Neuron (in vitro differentiated cells): ENCODE results near the gene PAPLN.
"Not testable (repeated sequence)": the region's sequence is repeated elsewhere in the genome, so short reads cannot be mapped to it uniquely, and the experiment has no call there.

ENCODE experiments used
- H2AFZ ChIP-seq: one replicate; pipeline ENCODE4 v1.6.1; 2013; ENCODE audit warnings: low read depth, mild to moderate bottlenecking, inconsistent platforms, low read length, moderate library complexity
- H3K27me3 ChIP-seq: one replicate; pipeline ENCODE4 v1.6.1; 2013; ENCODE audit warnings: low read length; ENCODE audit not compliant: insufficient read depth
- H3K36me3 ChIP-seq: one replicate; pipeline ENCODE4 v1.6.1; 2013; ENCODE audit warnings: low read length; ENCODE audit not compliant: insufficient read depth
- H3K4me1 ChIP-seq: one replicate; pipeline ENCODE4 v1.6.1; 2013; ENCODE audit warnings: low read length; ENCODE audit not compliant: insufficient read depth
- H3K4me3 ChIP-seq: 2 replicates; pipeline ENCODE4 v1.5.1; 2013; ENCODE audit warnings: mild to moderate bottlenecking, low read length, moderate library complexity
- H3K9me3 ChIP-seq: one replicate; pipeline ENCODE4 v1.6.1; 2013; ENCODE audit warnings: low read length

Gene PAPLN

DNA sequence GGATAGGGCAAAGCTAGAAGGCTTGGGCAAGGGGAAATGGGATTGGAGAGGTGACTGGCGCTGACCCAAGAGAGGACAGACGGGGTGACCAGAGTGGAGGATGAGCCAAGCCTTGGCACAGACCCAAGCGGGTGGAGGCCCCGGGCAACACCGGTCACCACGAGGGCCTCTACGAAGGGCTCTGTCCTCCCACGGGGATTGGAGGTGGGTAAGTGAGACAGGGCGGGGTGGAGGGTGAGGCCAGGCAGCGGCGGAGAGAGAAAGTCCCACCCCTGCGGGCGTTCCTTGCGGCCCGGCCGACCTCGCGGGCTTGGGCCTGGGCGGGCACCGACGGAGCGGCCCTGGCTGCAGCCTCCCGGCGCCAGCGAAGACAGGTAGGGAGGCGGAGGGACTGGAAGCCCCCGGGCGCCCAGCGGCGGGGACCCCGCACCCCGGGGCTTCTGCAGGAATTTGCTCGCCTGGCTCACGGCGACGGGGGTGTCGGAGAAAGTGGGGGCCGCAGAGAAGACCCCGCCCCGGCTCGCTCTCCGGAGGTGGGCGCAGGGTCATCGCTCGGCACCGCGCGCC lies at the start of gene PAPLN:
Gene PAPLN, plus strand, starts transcription at position 288 of the 567 bp plus-strand sequence. CDS start 2,273 bp downstream, outside the sequence.
- Histone ChIP-seq H3K36me3 (no peaks in the 10 kb centered on the region), H3K4me1 (peaks cover 41% of the 10 kb centered on the region), H2AFZ (peak within 1 kb of the TSS; percentile 9), H3K4me3 (peak within 1 kb of the TSS; percentile 14), H3K27me3 (no peaks in the 10 kb centered on the region), H3K9me3 (no peaks in the 10 kb centered on the region)

GRCh38 chr14:73188501-73188911 lies 48.8 kb upstream of the PAPLN start:
- Histone ChIP-seq H2AFZ (no peak overlapping the region), H3K36me3 (peaks cover 49% of the 10 kb centered on the region), H3K27me3 (no peaks in the 10 kb centered on the region), H3K4me1 (no peaks in the 10 kb centered on the region), H3K9me3 (peaks cover 4% of the 10 kb centered on the region), H3K4me3 (no peak overlapping the region)

DNA sequence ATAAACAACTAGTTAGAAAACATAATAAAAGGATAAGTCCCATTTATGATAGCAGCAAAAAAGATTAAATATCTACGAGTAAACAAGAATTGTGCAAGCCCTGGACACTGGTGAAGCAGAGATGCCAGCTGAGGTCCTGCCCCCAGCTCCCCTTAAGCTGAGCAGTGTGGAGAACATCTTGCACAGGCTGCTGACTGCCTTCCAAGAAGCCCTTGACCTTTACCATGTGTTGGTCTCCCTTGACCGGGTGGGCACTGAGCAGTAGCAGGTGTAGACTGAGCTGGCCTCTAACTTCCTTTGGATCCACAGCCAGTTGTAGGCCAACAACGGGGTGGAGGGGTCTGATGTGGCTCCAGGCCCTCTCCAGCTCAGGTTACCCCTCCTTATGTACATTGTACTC lies 47.7 kb upstream of the PAPLN start:
- Histone ChIP-seq H3K4me3 (no peak overlapping the region), H3K4me1 (no peaks in the 10 kb centered on the region), H3K27me3 (no peaks in the 10 kb centered on the region), H3K36me3 (peaks cover 58% of the 10 kb centered on the region), H3K9me3 (peaks cover 4% of the 10 kb centered on the region), H2AFZ (no peak overlapping the region)

- no peak overlapping the region for H3K4me3 ChIP-seq
- H3K27me3 ChIP-seq, result no peaks in the 10 kb centered on the region
- peaks cover 68% of the 10 kb centered on the region for H3K36me3 ChIP-seq
- H3K9me3 ChIP-seq, result peaks cover 4% of the 10 kb centered on the region
- H3K4me1 ChIP-seq, result no peaks in the 10 kb centered on the region
- H2AFZ ChIP-seq, result no peak overlapping the region
These were observed 45.9 kb upstream of the PAPLN start for GRCh38 chr14:73191441-73191840.

GRCh38 chr14:73194306-73194705 lies 43.0 kb upstream of the PAPLN start:
- H2AFZ ChIP-seq, H3K27me3 ChIP-seq, H3K9me3 ChIP-seq, H3K4me3 ChIP-seq: not testable (repeated sequence)
- Histone ChIP-seq H3K4me1 (peaks cover 14% of the 10 kb centered on the region), H3K36me3 (peaks cover 61% of the 10 kb centered on the region)

- Histone ChIP-seq H3K9me3 (no peaks in the 10 kb centered on the region), H2AFZ (no peak overlapping the region), H3K4me3 (no peak overlapping the region), H3K27me3 (no peaks in the 10 kb centered on the region), H3K4me1 (peaks cover 14% of the 10 kb centered on the region), H3K36me3 (peaks cover 55% of the 10 kb centered on the region)
These were observed 39.1 kb upstream of the PAPLN start for GRCh38 chr14:73198253-73198652.

DNA sequence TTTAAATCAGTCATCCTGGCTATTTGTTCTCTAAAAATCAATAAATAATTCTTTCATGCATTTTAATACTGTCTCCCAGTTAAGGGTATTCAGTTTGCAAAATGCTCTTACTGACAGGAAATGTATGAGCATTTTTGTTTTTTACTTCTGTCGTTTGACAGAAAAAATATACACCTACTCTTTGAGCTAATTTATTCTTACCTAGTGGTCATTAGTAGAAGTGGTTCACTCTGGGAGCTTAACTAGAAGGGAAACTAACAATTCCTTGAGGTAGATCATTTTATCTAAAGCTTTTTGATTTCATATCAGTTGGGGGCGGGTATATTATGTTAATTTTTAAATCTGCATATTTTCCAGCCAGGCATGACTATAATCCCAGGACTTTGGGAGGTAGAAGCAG lies 33.8 kb upstream of the PAPLN start:
- H2AFZ ChIP-seq, result no peak overlapping the region
- peaks cover 71% of the 10 kb centered on the region for H3K36me3 ChIP-seq
- H3K27me3 ChIP-seq, result no peaks in the 10 kb centered on the region
- peaks cover 3% of the 10 kb centered on the region for H3K4me1 ChIP-seq
- H3K4me3 ChIP-seq, result no peak overlapping the region
- peaks cover 17% of the 10 kb centered on the region for H3K9me3 ChIP-seq

DNA sequence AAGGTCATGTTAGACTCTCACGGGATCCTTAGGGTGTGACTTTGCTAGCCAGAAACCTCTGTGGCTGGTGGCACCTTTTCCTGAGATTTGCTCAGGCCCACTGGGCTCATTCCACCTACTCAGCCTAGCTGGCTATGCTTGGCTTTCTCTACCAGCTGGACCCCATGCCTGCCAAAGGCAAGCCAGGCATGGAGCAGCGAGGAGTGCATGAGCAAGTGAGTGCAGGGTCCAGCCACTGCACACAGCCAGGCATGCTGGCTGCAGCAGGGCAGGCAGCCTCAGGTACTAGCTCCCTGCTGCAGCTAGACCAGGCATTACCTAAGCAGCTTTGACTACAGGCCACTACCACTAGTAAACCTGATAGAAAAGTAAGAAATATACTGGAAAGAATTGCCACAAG lies 29.7 kb upstream of the PAPLN start:
- no peak overlapping the region for H3K4me3 ChIP-seq

DNA sequence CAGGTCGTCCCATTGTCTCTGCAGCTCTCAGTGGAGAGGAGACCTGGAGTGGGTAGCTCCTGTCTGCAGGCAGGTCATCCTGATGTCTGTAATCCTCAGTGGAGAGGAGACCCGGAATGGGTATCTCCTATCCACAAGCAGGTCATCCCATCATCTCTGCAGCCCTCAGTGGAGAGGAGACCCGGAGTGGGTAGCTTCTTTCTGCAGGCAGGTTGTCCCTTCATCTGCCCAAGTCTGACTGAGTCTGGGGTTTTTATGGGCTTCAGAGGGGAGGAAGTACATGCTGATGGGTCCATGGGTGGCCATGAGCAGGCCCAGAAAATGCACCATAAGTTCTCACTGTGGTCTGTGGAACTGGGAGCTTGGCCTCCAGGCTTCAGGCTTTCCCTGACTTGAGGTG lies 28.9 kb upstream of the PAPLN start:
- peaks cover 74% of the 10 kb centered on the region for H3K36me3 ChIP-seq
- no peak overlapping the region for H2AFZ ChIP-seq
- H3K9me3 ChIP-seq, result peaks cover 25% of the 10 kb centered on the region
- no peaks in the 10 kb centered on the region for H3K27me3 ChIP-seq
- H3K4me3 ChIP-seq, result no peak overlapping the region
- no peaks in the 10 kb centered on the region for H3K4me1 ChIP-seq

More for the DNA sequence above, 29.7 kb upstream of the PAPLN start:
- no peak overlapping the region for H2AFZ ChIP-seq
- H3K4me1 ChIP-seq, result no peaks in the 10 kb centered on the region
- peaks cover 69% of the 10 kb centered on the region for H3K36me3 ChIP-seq
- no peaks in the 10 kb centered on the region for H3K27me3 ChIP-seq
- H3K9me3 ChIP-seq, result peaks cover 25% of the 10 kb centered on the region

- no peaks in the 10 kb centered on the region for H3K4me1 ChIP-seq
- H2AFZ ChIP-seq, result no peak overlapping the region
- peaks cover 73% of the 10 kb centered on the region for H3K36me3 ChIP-seq
- H3K4me3 ChIP-seq, result no peak overlapping the region
- peaks cover 25% of the 10 kb centered on the region for H3K9me3 ChIP-seq
- no peaks in the 10 kb centered on the region for H3K27me3 ChIP-seq
These were observed 28.5 kb upstream of the PAPLN start for GRCh38 chr14:73208846-73209245.

DNA sequence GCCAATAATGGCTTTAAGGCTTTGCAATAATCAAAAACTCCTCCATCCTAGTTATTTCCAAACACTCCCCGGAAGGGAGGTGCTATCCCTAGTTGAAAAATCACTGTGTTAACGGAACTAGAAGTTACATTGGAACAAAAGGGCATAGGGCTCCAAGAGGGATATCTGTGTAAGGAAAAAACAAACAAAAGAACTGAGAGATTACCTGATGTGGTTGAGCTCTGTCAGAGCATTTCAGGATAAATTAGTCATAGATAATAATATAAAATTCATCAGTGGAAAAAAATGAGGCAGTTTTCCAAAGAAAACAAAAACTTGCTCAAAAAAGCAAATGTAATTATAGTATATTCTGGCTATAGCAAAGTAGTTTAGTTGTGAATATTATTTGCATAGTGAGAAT lies 27.4 kb upstream of the PAPLN start:
- Histone ChIP-seq H2AFZ (no peak overlapping the region), H3K27me3 (no peaks in the 10 kb centered on the region), H3K9me3 (peaks cover 25% of the 10 kb centered on the region), H3K36me3 (peaks cover 71% of the 10 kb centered on the region), H3K4me1 (no peaks in the 10 kb centered on the region), H3K4me3 (no peak overlapping the region)

DNA sequence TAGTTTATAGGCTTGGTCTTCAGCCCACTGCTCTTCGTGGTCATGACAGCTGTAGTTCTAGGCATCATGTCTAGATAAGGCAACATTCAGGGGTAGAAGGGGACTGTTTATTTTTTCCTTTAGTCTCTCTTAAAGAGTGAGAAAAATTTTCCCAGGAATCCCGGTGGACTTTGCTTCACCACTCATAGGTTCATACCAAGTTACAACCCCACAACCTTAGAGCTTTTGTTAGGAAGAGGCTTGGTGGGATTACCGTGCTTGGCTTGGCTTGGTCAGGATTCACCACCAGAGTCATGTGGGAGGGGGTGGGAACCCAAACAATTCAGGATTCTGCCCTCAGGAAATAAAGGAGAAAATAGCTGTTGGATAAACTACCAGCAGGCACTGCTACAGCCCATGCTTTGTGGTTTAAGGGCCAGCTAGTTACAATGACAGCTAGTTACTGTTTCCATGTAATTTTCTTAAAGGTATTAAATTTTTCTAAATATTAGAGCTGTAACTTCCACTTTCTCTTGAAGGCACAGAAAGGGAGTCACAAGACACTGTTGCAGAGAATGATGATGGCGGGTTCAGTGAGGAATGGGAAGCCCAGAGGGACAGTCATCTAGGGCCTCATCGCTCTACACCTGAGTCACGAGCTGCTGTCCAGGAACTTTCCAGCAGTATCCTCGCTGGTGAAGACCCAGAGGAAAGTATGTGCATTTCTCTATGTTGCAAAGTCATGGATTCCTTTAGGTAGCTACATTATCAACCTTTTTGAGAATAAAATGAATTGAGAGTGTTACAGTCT lies 25.9 kb upstream of the PAPLN start:
- no peak overlapping the region for H2AFZ ChIP-seq
- no peaks in the 10 kb centered on the region for H3K4me1 ChIP-seq
- no peak overlapping the region for H3K4me3 ChIP-seq
- no peaks in the 10 kb centered on the region for H3K27me3 ChIP-seq
- H3K36me3 ChIP-seq, result peaks cover 69% of the 10 kb centered on the region
- H3K9me3 ChIP-seq, result peaks cover 22% of the 10 kb centered on the region

DNA sequence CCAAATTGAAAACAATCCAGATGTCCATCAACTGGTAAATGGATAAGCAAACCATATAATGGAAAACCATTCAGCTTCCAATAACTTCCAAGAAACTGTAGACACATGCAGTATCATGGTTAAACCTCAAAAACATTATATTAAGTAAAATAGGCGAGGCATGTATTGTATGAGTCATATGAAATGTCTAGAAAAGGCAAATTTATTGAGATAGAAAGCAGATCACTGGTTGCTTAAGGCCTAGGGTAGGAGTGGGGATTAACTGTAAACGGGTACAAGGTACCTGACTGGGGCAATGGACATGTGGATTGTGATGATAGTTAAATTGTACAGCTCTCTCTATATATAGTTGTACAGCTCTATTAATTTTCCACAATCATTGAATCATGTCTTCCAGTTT lies 21.3 kb upstream of the PAPLN start:
- peaks cover 22% of the 10 kb centered on the region for H3K4me1 ChIP-seq
- H2AFZ ChIP-seq, result no peak overlapping the region
- no peak overlapping the region for H3K4me3 ChIP-seq
- H3K9me3 ChIP-seq, result peaks cover 2% of the 10 kb centered on the region
- no peaks in the 10 kb centered on the region for H3K27me3 ChIP-seq
- peaks cover 57% of the 10 kb centered on the region for H3K36me3 ChIP-seq
